ENCODE data around the gene COIL. TPM values are rescaled to one million over a fixed set of nuclear protein-coding genes. Genes with fewer than 3 reads are reported as not detected.

COIL gene
- total RNA-seq, 1 donor = 11.9 TPM

DNA sequence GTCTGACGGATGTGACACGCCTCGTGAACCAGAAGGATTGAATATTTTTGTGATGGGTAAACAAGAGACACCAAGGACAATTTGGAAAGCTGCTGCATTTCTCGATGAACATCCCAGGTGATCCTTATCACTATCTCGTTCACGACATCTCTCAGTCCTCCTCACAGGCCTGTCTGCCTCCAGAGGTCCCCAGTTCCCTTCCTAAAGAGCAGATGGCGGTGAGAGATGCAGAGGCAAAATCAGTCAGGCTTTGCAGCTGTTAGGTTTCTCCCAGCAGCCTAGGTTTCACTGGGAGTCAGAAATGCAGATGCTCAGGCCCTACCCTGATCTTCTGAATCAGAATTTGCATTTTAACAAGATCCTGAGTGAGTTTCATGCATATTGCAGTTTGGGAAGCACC is 40.7 kb upstream of the COIL start:
- Histone ChIP-seq H3K4me1 (ENCODE audit: insufficient read depth, low read length) (no peaks in the 10 kb centered on the region), H3K36me3 (ENCODE audit: insufficient read depth, low read length) (no peaks in the 10 kb centered on the region), H3K4me3 (ENCODE audit: insufficient read depth, low read length) (no peak overlapping the region), H3K9me3 (ENCODE audit: low read depth, low read length) (no peaks in the 10 kb centered on the region), H2AFZ (ENCODE audit: low read length) (no peak overlapping the region), H3K4me2 (ENCODE audit: insufficient read depth, low read length) (no peak overlapping the region), H4K20me1 (ENCODE audit: insufficient read depth, low read length) (no peaks in the 10 kb centered on the region), H3K79me2 (ENCODE audit: insufficient read depth, low read length) (no peaks in the 10 kb centered on the region), H3K27ac (ENCODE audit: low read depth, low read length) (no peak overlapping the region), H3K27me3 (ENCODE audit: insufficient read depth, low read length) (no peaks in the 10 kb centered on the region)
- TF ChIP-seq, protein P1, sequence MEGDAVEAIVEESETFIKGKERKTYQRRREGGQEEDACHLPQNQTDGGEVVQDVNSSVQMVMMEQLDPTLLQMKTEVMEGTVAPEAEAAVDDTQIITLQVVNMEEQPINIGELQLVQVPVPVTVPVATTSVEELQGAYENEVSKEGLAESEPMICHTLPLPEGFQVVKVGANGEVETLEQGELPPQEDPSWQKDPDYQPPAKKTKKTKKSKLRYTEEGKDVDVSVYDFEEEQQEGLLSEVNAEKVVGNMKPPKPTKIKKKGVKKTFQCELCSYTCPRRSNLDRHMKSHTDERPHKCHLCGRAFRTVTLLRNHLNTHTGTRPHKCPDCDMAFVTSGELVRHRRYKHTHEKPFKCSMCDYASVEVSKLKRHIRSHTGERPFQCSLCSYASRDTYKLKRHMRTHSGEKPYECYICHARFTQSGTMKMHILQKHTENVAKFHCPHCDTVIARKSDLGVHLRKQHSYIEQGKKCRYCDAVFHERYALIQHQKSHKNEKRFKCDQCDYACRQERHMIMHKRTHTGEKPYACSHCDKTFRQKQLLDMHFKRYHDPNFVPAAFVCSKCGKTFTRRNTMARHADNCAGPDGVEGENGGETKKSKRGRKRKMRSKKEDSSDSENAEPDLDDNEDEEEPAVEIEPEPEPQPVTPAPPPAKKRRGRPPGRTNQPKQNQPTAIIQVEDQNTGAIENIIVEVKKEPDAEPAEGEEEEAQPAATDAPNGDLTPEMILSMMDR (IDR thresholded peaks at IDR 0.05; ENCODE audit: extremely low read depth, low read depth, low read length) = no peak
- no peak for DNase-seq (ENCODE audit: insufficient read length, low spot score, missing footprints)

DNA sequence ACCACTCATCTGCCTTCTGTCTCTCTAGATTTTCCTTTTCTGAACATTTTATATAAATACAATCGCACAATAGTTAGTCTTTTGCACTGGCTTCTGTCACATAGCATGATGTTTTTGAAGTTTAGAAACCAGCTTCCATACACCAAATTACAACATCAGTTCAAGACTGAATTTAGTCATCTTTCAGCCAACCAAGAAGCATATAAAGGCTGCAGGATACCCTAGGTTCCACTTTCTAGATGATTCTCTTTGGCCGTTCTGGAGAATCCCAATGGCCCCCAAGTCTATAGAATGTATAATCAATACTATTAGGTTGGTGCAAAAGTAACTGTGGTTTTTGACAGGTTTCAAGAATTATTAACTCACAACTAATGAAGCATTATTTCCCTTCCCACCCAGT is 36.5 kb upstream of the COIL start:
- no peak for DNase-seq (ENCODE audit: insufficient read length, low spot score, missing footprints)
- Histone ChIP-seq H3K27ac (ENCODE audit: low read depth, low read length) (no peak overlapping the region), H3K27me3 (ENCODE audit: insufficient read depth, low read length) (no peaks in the 10 kb centered on the region), H3K9me3 (ENCODE audit: low read depth, low read length) (no peaks in the 10 kb centered on the region), H2AFZ (ENCODE audit: low read length) (no peak overlapping the region), H4K20me1 (ENCODE audit: insufficient read depth, low read length) (no peaks in the 10 kb centered on the region), H3K4me1 (ENCODE audit: insufficient read depth, low read length) (no peaks in the 10 kb centered on the region), H3K79me2 (ENCODE audit: insufficient read depth, low read length) (no peaks in the 10 kb centered on the region), H3K4me2 (ENCODE audit: insufficient read depth, low read length) (no peak overlapping the region), H3K4me3 (ENCODE audit: insufficient read depth, low read length) (no peak overlapping the region), H3K36me3 (ENCODE audit: insufficient read depth, low read length) (peaks cover 7% of the 10 kb centered on the region)
- TF ChIP-seq, protein P1 (IDR thresholded peaks at IDR 0.05; ENCODE audit: extremely low read depth, low read depth, low read length) = no peak

DNA sequence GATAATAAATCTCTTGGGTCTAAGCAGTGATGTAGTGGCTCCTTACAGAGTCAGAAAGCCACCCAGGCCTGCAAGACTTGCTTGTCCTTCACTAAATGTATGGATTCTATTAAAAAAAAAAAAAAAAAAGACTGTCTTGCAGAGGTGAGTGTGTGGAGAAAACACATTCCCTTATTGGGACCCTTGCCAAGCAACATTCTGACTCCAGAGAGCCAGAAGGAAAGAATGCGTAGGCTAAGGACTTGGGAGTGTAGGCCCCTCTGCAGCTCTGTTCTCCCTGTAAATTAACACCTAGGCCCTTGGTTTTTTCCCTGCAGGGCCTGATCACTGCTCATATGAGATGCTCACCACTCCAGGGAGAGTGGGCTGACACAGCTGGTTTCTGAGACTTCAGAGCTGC is 34.9 kb upstream of the COIL start:
- TF ChIP-seq, protein P1 (IDR thresholded peaks at IDR 0.05; ENCODE audit: extremely low read depth, low read depth, low read length) = no peak
- H3K9me3 ChIP-seq (ENCODE audit: low read depth, low read length) = no peaks in the 10 kb centered on the region
- no peak overlapping the region for H2AFZ ChIP-seq (ENCODE audit: low read length)
- H3K27me3 ChIP-seq (ENCODE audit: insufficient read depth, low read length) = no peaks in the 10 kb centered on the region
- peaks cover 7% of the 10 kb centered on the region for H3K36me3 ChIP-seq (ENCODE audit: insufficient read depth, low read length)
- H3K27ac ChIP-seq (ENCODE audit: low read depth, low read length) = no peak overlapping the region
- H3K4me2 ChIP-seq (ENCODE audit: insufficient read depth, low read length) = no peak overlapping the region
- no peaks in the 10 kb centered on the region for H4K20me1 ChIP-seq (ENCODE audit: insufficient read depth, low read length)
- no peak overlapping the region for H3K4me3 ChIP-seq (ENCODE audit: insufficient read depth, low read length)
- no peaks in the 10 kb centered on the region for H3K79me2 ChIP-seq (ENCODE audit: insufficient read depth, low read length)
- H3K4me1 ChIP-seq (ENCODE audit: insufficient read depth, low read length) = no peaks in the 10 kb centered on the region
- DNase-seq (ENCODE audit: insufficient read length, low spot score, missing footprints) = no peak

DNA sequence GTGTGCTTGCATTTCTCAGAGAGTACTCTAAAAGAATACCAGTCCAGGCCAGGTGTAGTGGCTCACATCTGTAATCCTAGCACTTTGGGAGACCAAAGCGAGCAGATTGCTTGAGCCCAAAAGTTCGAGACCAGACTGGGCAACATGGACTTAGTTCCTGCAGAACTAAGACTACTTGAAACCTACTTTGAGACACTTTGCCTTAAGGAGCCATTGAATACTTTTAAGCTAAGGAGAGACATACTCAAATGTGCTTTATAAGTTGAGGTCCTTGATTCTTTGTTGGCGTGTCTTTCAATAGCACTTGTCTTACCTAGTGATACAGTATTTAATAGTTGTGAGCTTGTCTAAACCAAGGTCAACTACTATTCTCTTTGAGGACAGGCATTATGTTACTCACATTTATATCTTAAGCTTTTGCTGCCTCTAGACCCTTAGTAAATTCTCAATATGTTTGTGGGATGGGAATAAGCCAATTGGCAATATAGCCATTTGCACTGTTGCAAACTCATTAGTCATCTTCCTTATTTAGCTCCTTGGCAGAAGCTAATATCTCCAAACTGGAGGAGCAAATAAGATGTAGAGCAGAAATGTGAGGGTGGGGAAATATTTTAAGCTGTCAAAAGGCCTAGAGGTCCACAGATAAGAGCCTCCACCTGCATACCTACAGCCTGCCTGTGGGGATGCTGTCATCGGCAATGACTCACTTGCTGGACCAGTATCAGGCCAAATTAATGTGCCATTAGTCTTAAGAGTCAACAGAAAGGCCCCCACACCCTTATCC is 33.4 kb upstream of the COIL start:
- no peaks in the 10 kb centered on the region for H3K27me3 ChIP-seq (ENCODE audit: insufficient read depth, low read length)
- DNase-seq (ENCODE audit: insufficient read length, low spot score, missing footprints) = no peak
- no peaks in the 10 kb centered on the region for H3K4me1 ChIP-seq (ENCODE audit: insufficient read depth, low read length)
- H3K36me3 ChIP-seq (ENCODE audit: insufficient read depth, low read length) = peaks cover 7% of the 10 kb centered on the region
- no peak overlapping the region for H3K27ac ChIP-seq (ENCODE audit: low read depth, low read length)
- no peak overlapping the region for H3K4me3 ChIP-seq (ENCODE audit: insufficient read depth, low read length)
- no peak overlapping the region for H2AFZ ChIP-seq (ENCODE audit: low read length)
- H3K4me2 ChIP-seq (ENCODE audit: insufficient read depth, low read length) = no peak overlapping the region
- TF ChIP-seq, protein P1 (IDR thresholded peaks at IDR 0.05; ENCODE audit: extremely low read depth, low read depth, low read length) = no peak
- no peaks in the 10 kb centered on the region for H3K9me3 ChIP-seq (ENCODE audit: low read depth, low read length)
- no peaks in the 10 kb centered on the region for H3K79me2 ChIP-seq (ENCODE audit: insufficient read depth, low read length)
- H4K20me1 ChIP-seq (ENCODE audit: insufficient read depth, low read length) = no peaks in the 10 kb centered on the region
